Upper lobe of left lung (tissue), 4 donors: Measurements from ENCODE around the gene FADS2.

Experiments
- POLR2A ChIP-seq, 4 donors: fragments of 450-650 bp; IDR thresholded peaks; one replicate each; pipeline ENCODE4 v1.5.1; 2016 to 2017; ENCODE audit warnings: antibody characterized with exemption in 4 of 4, mild to moderate bottlenecking in 2 of 4
- POLR2AphosphoS5 ChIP-seq, 2 donors: sonication (generic); formaldehyde crosslinking; IDR thresholded peaks; one replicate each; pipeline ENCODE4 v1.5.1; 2017; ENCODE audit warnings: antibody characterized with exemption in 2 of 2
- TF ChIP-seq, protein P1 (sequence below), 6 experiments: fragments of 450-650 bp in 4 of 6; fragments of 200-600 bp in 2 of 6; sonication (generic) in 2 of 6; IDR thresholded peaks; one replicate each; pipeline ENCODE4 v1.5.1; 2016 to 2019; ENCODE audit warnings: antibody characterized with exemption in 6 of 6

DNA sequence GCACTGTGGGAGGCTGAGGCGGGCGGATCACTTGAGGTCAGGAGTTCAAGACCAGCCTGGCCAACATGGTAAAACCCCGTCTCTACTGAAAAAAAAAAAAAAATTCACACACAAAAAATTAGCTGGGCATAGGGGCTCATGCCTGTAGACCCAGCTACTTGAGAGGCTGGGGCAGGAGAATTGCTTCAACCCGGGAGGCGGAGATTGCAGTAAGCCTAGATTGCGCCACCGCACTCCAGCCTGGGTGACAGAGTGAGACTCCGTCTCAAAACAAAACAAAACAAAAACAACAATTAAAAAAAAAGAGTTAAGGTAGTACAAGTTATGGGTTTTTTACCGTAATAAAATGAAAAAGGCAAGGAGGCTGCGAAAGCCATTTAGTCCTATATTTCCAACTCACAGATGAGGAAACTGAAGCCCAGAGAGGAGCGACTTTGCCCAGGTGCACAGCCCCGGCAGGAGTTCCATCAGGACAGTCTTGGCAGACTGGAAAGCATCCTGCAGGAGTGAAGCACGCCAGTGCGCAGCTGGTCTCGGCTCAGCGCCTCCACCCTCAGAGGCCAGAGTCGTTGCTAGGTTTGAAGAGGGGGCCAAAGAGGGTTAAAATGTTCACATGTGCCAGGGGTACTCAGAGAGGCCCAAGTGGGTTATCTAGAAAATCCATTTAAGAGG is 67.1 kb downstream of the FADS2 start:
- no peak for TF ChIP-seq POLR2A (IDR thresholded peaks at IDR 0.05)
- TF ChIP-seq, protein P1, sequence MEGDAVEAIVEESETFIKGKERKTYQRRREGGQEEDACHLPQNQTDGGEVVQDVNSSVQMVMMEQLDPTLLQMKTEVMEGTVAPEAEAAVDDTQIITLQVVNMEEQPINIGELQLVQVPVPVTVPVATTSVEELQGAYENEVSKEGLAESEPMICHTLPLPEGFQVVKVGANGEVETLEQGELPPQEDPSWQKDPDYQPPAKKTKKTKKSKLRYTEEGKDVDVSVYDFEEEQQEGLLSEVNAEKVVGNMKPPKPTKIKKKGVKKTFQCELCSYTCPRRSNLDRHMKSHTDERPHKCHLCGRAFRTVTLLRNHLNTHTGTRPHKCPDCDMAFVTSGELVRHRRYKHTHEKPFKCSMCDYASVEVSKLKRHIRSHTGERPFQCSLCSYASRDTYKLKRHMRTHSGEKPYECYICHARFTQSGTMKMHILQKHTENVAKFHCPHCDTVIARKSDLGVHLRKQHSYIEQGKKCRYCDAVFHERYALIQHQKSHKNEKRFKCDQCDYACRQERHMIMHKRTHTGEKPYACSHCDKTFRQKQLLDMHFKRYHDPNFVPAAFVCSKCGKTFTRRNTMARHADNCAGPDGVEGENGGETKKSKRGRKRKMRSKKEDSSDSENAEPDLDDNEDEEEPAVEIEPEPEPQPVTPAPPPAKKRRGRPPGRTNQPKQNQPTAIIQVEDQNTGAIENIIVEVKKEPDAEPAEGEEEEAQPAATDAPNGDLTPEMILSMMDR (IDR thresholded peaks at IDR 0.05), result no peak
- TF ChIP-seq POLR2AphosphoS5 (IDR thresholded peaks at IDR 0.05), result no peak
